Mammary epithelial cell (primary cell): ENCODE data around the gene FAAP100.

Experiments used
- CTCF ChIP-seq, 2 donors: IDR thresholded peaks in 1 of 2; conservative IDR thresholded peaks in 1 of 2; 2 replicates each; pipeline ENCODE4 v1.5.1; 2011 to 2012; ENCODE audit warnings: inconsistent platforms in 2 of 2, low read length in 2 of 2, mild to moderate bottlenecking in 2 of 2, control low read depth in 1 of 2, low read depth in 1 of 2; ENCODE audit not compliant: insufficient read depth in 1 of 2; ENCODE audit errors: extremely low read depth in 1 of 2
- EZH2 ChIP-seq: IDR thresholded peaks from 2 replicates; pipeline ENCODE4 v1.6.1; 2012; ENCODE audit warnings: low read length, inconsistent platforms, borderline replicate concordance

GRCh38 chr17:81553018-81553615 lies 964 bp upstream of the FAAP100 start:
- TF ChIP-seq CTCF (conservative IDR thresholded peaks at IDR 0.05 in 1 of 2, IDR thresholded peaks at IDR 0.05 in 1 of 2; ENCODE audit: extremely low read depth in 1 of 2, insufficient read depth in 1 of 2, low read depth in 1 of 2, low read length in 2 of 2) (peak in 1 of 2 donors; percentile 37), EZH2 (no peak)
